GM18867 (cell line): Measurements from ENCODE around the gene GPR85.
"Not testable (repeated sequence)": the region's sequence is repeated elsewhere in the genome, so short reads cannot be mapped to it uniquely, and the experiment has no call there.

ENCODE experiments used
- ATAC-seq: cut with Tn5 transposase; IDR thresholded peaks from one replicate; pipeline ENCODE4 v1.9.1; 2021; ENCODE audit warnings: mild to moderate bottlenecking, moderate library complexity; ENCODE audit not compliant: unreplicated experiment

GPR85 gene, protein sequence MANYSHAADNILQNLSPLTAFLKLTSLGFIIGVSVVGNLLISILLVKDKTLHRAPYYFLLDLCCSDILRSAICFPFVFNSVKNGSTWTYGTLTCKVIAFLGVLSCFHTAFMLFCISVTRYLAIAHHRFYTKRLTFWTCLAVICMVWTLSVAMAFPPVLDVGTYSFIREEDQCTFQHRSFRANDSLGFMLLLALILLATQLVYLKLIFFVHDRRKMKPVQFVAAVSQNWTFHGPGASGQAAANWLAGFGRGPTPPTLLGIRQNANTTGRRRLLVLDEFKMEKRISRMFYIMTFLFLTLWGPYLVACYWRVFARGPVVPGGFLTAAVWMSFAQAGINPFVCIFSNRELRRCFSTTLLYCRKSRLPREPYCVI

DNA sequence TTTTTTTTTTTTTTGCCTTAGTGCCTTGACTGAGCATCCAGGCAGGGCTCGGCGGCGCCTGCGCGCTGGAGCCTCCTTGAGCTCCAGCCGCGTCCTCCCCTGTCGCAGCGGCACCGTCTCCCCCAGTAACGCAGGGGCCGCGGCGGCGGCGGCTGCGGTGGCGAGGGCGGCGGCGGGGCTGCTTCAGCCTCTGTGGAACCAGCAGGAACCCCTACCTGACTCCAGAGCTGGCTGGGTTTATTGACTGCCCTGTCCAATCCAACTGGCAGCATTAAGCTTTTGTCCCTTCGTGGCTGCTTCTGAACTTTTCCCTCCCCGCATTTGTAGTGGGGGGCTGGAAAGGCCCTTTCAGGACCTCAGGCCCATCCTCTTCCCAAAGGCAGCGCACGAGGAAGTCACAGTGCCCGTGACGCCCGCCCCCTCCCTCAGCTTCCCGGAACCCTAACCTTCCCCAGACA lies at the start of gene GPR85:
Gene GPR85 (minus strand): TSS at position 397 of the 458 bp plus-strand sequence. CDS start 2,106 bp downstream, outside the sequence.
- peak; percentile 73 for ATAC-seq

DNA sequence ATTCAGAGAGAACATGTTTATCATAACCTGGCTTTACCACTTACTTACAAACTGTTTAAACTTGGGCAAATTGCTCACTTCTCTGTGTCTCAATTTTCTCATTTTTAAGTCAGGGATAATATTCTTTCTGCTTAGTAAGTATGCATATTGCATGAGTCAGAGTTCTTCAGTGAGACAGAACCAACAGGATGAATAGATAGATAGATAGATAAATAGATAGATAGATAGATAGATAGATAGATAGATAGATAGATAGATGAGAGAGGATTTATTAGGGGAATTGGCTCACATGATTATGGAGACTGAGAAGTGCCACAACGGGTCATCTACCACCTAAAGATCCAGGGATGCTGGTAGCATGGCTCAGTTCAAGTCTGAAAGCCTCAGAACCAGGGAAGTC lies 47.4 kb upstream of the GPR85 start:
- no peak for ATAC-seq

- ATAC-seq: no peak
Measured at GRCh38 chr7:113131367-113131766, 44.7 kb upstream of the GPR85 start.

DNA sequence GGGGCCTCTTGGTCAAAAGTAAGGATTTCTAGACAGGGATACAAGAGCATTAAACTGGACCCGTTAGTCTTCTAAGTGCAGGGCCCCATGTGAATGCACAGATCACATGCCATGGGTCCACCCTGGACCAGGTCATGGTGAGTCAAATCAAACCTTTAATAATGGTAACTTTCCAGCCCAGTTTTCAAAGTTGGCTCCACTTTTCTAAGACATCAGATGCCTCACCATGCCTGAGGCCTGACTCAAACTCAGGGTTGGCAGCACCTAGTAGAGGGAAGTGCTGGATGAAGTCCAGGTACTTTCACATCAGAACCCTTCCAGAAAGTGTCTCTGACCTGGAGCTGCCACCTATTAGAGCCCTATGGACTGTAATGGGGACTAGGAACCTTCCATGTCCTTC lies 41.4 kb upstream of the GPR85 start:
- no peak for ATAC-seq

DNA sequence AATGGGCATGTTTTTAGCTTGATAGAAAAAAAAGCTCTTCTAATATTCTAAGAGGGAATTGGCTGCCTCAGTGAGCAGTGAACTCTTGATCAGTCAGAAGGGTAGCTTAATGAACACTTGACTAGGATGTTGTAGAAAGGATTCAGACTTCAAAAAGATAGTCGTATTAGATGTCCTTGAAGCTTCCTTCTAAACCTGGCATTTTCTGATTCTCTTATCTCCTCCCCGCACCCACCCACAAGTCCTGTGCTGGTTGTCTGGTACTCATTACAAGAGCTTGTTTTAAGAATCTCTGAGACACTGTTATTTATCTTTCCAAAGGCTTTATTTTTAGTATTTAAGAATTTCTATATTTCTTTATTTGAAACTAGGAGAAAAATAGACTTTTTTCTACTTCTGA lies 39.1 kb upstream of the GPR85 start:
- ATAC-seq: no peak

- ATAC-seq: no peak
Measured at GRCh38 chr7:113122744-113123143, 36.1 kb upstream of the GPR85 start.

DNA sequence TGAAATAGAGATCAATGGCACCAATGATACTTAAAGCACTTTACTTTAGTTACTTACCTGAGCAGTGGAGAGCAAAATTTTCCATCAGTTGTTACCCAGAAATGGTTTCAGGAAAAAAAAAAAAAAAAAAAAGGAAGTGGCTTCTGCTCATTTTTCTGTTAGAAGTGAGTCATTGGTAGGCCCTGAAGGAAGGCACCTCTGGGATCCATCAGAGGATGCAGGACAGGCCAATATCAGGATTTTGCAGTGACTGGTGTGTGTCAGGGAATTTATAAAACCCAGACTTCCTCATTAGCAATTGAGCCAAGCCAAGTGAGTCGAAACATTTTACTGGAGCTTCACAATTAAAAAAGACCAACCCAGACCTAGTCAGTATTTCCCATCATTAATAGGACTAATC lies 34.0 kb upstream of the GPR85 start:
- no peak for ATAC-seq

GRCh38 chr7:113119429-113119828 lies 32.8 kb upstream of the GPR85 start:
- ATAC-seq: no peak

GRCh38 chr7:113118074-113118959 lies 31.7 kb upstream of the GPR85 start, which contains the start of gene SMIM30:
Gene SMIM30, minus strand, starts transcription at chr7:113118554. Its CDS starts 976 bp downstream, at chr7:113117578.
- peak; percentile 99 for ATAC-seq

GRCh38 chr7:113117374-113117774 lies 30.7 kb upstream of the GPR85 start:
- ATAC-seq: not testable (repeated sequence)

GRCh38 chr7:113113912-113114311 lies 27.3 kb upstream of the GPR85 start:
- peak; percentile 51 for ATAC-seq

DNA sequence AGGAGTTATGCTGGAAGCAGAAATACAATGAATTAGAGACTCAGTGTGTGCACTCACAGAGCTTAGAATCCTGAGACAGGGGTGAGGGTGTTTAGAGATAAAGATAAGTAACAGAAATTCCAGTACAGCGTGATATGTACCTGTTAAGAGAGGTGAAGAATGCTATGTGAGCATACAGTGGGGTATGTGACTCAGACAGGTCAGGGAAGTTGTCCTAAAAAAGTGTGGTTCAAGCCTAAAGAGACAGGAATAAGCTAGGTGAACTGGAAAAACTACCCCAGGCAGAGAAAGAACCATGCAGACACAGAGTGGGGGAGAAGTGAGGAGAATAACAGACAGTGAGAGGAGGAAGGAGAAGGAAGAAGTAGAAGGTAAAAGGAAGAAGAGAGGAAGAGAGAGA lies 23.1 kb upstream of the GPR85 start:
- no peak for ATAC-seq

DNA sequence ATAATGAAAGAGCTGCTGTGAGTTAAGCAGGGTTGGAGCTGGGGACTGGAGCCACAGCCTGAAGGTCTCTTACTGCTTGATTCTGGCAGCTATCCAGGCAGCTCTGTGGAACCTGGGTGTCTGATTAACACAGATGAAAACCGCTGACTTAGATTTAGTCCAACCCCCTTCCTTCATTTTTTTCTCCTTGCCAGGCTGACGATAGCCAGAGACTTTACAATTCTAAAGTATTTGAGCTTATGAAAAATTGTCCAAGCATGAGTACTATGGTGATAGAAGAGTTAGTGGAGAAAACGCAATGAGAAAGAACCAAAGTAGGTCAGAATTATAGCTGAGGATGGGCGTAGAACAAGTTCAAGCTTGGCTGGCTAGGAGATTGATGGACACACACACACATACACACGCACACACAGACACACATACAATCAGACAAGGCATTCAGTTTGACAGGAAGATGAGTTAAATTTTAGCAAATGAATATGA lies 13.5 kb upstream of the GPR85 start:
- ATAC-seq: no peak

DNA sequence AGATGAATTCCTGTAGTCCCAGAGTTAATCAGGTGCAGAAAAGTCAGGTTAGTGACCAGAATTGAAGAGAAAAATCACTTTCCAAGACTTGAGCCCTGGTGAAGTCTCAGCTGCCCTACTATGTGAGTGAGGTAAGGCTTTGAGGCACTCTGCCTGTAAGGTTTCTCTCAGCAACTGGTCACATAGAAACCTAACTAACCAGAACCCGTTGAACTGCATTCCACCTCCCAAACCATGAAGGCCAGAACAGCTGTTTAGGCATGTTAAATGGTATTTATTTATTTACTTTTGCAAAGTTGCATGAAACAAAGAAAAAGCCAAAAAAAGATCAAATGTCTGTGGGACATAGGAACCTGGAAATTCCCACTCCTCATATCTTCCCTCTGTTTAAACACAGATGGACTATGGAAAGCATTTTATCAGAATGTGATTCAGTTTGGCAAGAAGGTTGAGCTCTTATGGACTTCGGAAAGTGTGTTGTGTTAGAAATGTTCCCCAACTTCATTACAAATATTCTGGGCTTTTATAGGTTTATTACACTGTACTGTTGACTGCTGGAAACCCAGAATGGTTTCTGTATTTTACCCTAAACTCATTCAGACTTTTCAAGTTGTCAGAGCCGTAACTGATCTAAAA lies 12.8 kb upstream of the GPR85 start:
- no peak for ATAC-seq

DNA sequence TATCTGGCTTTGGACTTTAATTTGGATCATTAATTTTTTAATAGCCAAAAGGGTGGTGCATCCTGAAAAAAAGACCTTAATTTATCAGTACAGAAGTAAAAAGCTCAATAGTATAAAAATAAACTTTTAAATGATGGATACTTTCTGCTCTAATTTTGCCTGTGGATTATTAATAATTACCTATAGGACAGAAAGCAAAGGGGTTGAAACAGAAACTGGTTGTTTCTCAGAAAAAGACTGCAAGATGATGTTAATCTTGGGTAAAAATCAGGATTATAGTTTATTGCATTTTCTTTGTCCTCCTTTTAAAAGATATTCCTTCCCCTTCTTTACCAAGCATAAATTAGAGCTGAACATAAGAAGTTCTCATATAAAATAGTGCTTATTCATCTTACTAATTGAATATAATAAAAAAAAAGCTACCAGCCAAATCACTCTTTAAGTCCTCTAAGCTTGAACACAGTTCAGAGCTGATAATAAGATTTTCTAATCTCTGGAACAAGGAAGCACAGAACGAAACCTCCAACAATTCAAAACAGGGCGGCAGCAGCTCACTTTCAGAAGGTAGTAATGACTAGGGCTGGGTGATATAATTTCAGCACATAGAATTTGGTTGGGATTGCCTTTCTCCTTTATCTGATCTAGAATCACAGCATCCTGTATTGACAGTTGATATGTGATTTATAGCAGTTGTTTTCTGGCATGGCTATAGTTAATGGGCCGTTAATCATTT lies 8.1 kb upstream of the GPR85 start:
- peak; percentile 52 for ATAC-seq

GRCh38 chr7:113093561-113093960 lies 6.9 kb upstream of the GPR85 start:
- ATAC-seq: peak; percentile 57

GRCh38 chr7:113092762-113093161 lies 6.1 kb upstream of the GPR85 start:
- no peak for ATAC-seq

GRCh38 chr7:113087071-113087998 lies 708 bp upstream of the GPR85 start:
- no peak for ATAC-seq

- ATAC-seq: peak; percentile 7
Measured at GRCh38 chr7:113085781-113086390, 741 bp downstream of the GPR85 start.
